Vagina (tissue), 2 donors: ENCODE data around the gene MAD1L1.

Source experiments
- CTCF ChIP-seq, 3 experiments: fragments of 450-650 bp in 2 of 3; fragments of 200-600 bp in 1 of 3; sonication (generic) in 1 of 3; IDR thresholded peaks; one replicate each; pipeline ENCODE4 v1.5.1; 2017 to 2019; ENCODE audit warnings: antibody characterized with exemption in 3 of 3, mild to moderate bottlenecking in 2 of 3, moderate library complexity in 2 of 3
- POLR2A ChIP-seq, 2 donors: fragments of 450-650 bp; IDR thresholded peaks; one replicate each; pipeline ENCODE4 v1.6.1; 2017; ENCODE audit warnings: antibody characterized with exemption in 2 of 2, mild to moderate bottlenecking in 2 of 2, moderate library complexity in 2 of 2
- POLR2AphosphoS5 ChIP-seq, 2 donors: sonication (generic); formaldehyde crosslinking; IDR thresholded peaks; one replicate each; pipeline ENCODE4 v1.9.0; 2017; ENCODE audit warnings: antibody characterized with exemption in 2 of 2, mild to moderate bottlenecking in 2 of 2, low read depth in 1 of 2; ENCODE audit not compliant: insufficient read depth in 1 of 2

GRCh38 chr7:2131800-2132199, 100.9 kb downstream of the MAD1L1 start:
- TF ChIP-seq CTCF (IDR thresholded peaks at IDR 0.05): no peak
- no peak for TF ChIP-seq POLR2AphosphoS5 (IDR thresholded peaks at IDR 0.05; ENCODE audit: insufficient read depth in 1 of 2, low read depth in 1 of 2)
- TF ChIP-seq POLR2A (IDR thresholded peaks at IDR 0.05): no peak
